Psoas muscle (tissue), 8 donors: ENCODE measurements around the gene AVPR2. TPM values are rescaled to one million over a fixed set of nuclear protein-coding genes. Genes with fewer than 3 reads are reported as not detected.

Source experiments
- ATAC-seq, 4 donors: fragments of 200-7000 bp; cut with Tn5 transposase; one replicate each; pipeline ENCODE4 v1.9.1; 2020; ENCODE audit warnings: moderate library complexity in 3 of 4, mild to moderate bottlenecking in 2 of 4
- DNase-seq, 2 donors: peaks; one replicate each; pipeline ENCODE4 v3.0.0-alpha.2; 2020
- H3K27ac ChIP-seq: fragments of 200-600 bp; one replicate; pipeline ENCODE4 v1.8.0; 2022
- H3K27me3 ChIP-seq, 3 donors: fragments of 200-600 bp in 1 of 3; one replicate each; pipeline versions ENCODE4 v1.6.1 to v1.8.0; 2013 to 2022; ENCODE audit warnings: low read length in 2 of 3, mild to moderate bottlenecking in 2 of 3, moderate library complexity in 1 of 3; ENCODE audit not compliant: insufficient read depth in 3 of 3
- H3K36me3 ChIP-seq, 2 donors: fragments of 200-600 bp in 1 of 2; one replicate each; pipeline versions ENCODE4 v1.6.1 to v1.8.0; 2013 to 2022; ENCODE audit warnings: low read depth in 1 of 2, mild to moderate bottlenecking in 1 of 2, moderate library complexity in 1 of 2; ENCODE audit not compliant: insufficient read depth in 1 of 2
- H3K4me1 ChIP-seq: fragments of 200-600 bp; one replicate; pipeline ENCODE4 v1.8.0; 2022
- H3K4me3 ChIP-seq: fragments of 200-600 bp; one replicate; pipeline ENCODE4 v1.8.0; 2022; ENCODE audit warnings: mild to moderate bottlenecking
- H3K9me3 ChIP-seq: fragments of 200-600 bp; one replicate; pipeline ENCODE4 v1.8.0; 2022
- WGBS, 3 donors: extraction: QIAGEN DNeasy Blood & Tissue Kit; methylation state at CpG; one replicate each; pipeline versions ENCODE4 v1.1.6 to v1.1.7; 2013; 5-methylcytosine and 5-hydroxymethylcytosine counted together
- intact Hi-C, 2 donors: fragments of 100-400 bp; cut with DNase I; formaldehyde crosslinking; loops; one replicate each; pipeline versions ENCODE4 v1.11.0 to v1.14.2; 2022
- polyA plus RNA-seq, 3 donors: library from polyadenylated mRNA; stranded (reverse); fragments of 200-250 nt; gene quantifications; one replicate each; pipeline ENCODE4 v1.2.3, GENCODE V29; 2013
- total RNA-seq, 4 donors: library from RNA; stranded (reverse); fragmentation: NEBNext Ultra II Directional in 2 of 4; extraction: Animal tissue kit (Norgen Biotek cat#: 25700) in 2 of 4; gene quantifications; one replicate each; pipeline versions ENCODE4 v1.2.1 to v1.2.4, GENCODE V29; 2021 to 2023
- TF ChIP-seq, protein P1 (sequence below): fragments of 200-600 bp; IDR thresholded peaks from one replicate; pipeline ENCODE4 v1.8.0; 2022; ENCODE audit warnings: antibody characterized with exemption
- donor health status: healthy with polysubstance abuse.
- donor health status: DM: no; HTN: no; CAD: no; lungs with moderate emphysema.
- donor health status: Bipolar disorder and iron deficiency.
- donor health status: healthy.
- donor health status: DM: yes; HTN: yes; CAD: no.
- donor health status: DM: no; HTN: no; CAD: no.
- donor health status: DM: no; HTN: no; CAD: no.
- donor health status: DM: yes; HTN: yes; CAD: no.

The AVPR2 gene
- total and polyA plus RNA-seq, 7 donors = 1.3 to 4.8 (median 2.1) TPM

DNA sequence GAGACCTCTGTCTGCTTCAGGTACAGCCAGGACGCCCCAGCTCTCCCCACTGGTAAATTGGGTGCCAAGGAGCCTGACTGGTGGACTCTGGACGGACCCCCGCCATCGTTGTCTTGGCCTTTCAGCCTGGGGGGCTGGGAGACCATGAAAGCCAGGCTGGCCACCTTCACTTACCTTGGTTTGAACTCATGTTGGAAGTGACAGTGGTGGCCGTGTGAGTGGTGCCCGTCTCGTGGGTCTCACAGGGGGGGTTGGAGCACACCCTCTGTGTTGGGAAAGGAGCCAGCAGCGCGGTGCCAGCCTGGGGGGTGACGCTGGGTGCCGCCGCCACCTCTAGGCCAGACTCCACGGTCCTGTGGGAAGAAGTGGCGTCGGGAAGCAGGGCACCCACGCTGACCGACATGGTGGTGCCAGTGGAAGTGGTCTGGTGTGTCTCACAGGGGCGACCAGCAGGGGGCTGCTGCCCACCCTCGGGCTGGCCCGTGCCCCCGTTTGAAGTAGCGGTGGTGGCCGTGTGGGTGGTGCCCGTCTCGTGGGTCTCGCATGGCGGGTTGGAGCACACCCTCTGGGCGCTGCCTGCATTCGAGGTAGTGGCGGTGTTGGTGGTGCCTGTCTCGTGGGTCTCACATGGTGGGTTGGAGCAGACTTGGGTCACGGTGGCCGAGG, 49.6 kb downstream of the AVPR2 start:
- peak overlapping the region; percentile 55 for H3K27ac ChIP-seq

GRCh38 chrX:153954558-153955227, 50.2 kb downstream of the AVPR2 start:
- H3K27me3 ChIP-seq = no peaks in the 10 kb centered on the region
- H3K4me3 ChIP-seq = no peak overlapping the region
- DNase-seq (peak in 1 of 2 donors; percentile 51), ATAC-seq (no peak)
- no peaks in the 10 kb centered on the region for H3K9me3 ChIP-seq
- H3K27ac ChIP-seq = no peak overlapping the region
- H3K36me3 ChIP-seq = peaks cover 0 to 99% of the 10 kb centered on the region in 2 donors
- H3K4me1 ChIP-seq = no peaks in the 10 kb centered on the region
- intact Hi-C loops = loop anchor here (5.0 kb wide), 3 partner anchors 192 to 997 kb away; partner anchors contain the start of gene PLXNB3 (in 1 of the 2)
- TF ChIP-seq, protein P1, sequence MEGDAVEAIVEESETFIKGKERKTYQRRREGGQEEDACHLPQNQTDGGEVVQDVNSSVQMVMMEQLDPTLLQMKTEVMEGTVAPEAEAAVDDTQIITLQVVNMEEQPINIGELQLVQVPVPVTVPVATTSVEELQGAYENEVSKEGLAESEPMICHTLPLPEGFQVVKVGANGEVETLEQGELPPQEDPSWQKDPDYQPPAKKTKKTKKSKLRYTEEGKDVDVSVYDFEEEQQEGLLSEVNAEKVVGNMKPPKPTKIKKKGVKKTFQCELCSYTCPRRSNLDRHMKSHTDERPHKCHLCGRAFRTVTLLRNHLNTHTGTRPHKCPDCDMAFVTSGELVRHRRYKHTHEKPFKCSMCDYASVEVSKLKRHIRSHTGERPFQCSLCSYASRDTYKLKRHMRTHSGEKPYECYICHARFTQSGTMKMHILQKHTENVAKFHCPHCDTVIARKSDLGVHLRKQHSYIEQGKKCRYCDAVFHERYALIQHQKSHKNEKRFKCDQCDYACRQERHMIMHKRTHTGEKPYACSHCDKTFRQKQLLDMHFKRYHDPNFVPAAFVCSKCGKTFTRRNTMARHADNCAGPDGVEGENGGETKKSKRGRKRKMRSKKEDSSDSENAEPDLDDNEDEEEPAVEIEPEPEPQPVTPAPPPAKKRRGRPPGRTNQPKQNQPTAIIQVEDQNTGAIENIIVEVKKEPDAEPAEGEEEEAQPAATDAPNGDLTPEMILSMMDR = no peak
- 84 to 91% (median 88%) methylated on average over 5 to 44 of the region's 44 CpGs for WGBS, 3 donors

More for the DNA sequence above, 49.6 kb downstream of the AVPR2 start:
- no peaks in the 10 kb centered on the region for H3K4me1 ChIP-seq
- ATAC-seq (peak in 1 of 4 donors; percentile 2), DNase-seq (peak in 1 of 2 donors; percentile 54)
- H3K9me3 ChIP-seq = no peaks in the 10 kb centered on the region
- peaks cover 0 to 99% of the 10 kb centered on the region in 2 donors for H3K36me3 ChIP-seq
- intact Hi-C loops = loop anchor here (1.0 to 5.0 kb wide), 4 partner anchors 190 to 997 kb away; partner anchors contain the start of gene PLXNB3 (in 2 of the 2)
- TF ChIP-seq, protein P1 = no peak
- H3K27me3 ChIP-seq = no peaks in the 10 kb centered on the region
- H3K4me3 ChIP-seq = no peak overlapping the region
- WGBS, 3 donors = 74 to 82% (median 78%) methylated on average over 17 to 33 of the region's 33 CpGs

DNA sequence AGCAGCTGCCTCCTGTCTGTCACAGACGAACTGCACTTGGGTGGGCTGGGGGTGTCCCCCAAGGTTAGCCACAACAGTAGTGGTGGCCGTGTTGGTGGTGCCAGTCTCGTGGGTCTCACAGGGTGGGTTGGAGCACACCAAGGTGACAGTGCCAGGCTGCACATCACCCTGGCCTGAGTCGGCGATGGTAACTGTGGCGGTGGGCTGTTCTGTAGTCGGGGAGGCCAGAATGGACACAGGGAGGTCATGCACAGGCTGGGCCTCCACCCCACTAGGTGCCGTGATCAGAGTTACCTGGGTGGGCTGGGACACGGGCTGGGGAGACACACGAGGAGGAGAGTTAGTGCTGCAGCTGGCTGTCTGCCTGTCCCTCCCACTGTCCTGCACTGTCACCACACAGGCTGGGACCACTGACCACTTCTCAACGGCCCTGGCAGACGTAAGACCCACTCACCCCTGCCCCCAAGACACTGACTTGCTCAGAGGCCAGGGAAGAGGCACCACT, 50.8 kb downstream of the AVPR2 start:
- Histone ChIP-seq H3K4me3 (no peak overlapping the region), H3K27me3 (no peaks in the 10 kb centered on the region), H3K36me3 (peaks cover 0 to 99% of the 10 kb centered on the region in 2 donors), H3K9me3 (no peaks in the 10 kb centered on the region), H3K4me1 (no peaks in the 10 kb centered on the region), H3K27ac (no peak overlapping the region)
- WGBS, 3 donors = 71 to 81% (median 72%) methylated on average over 6 to 12 of the region's 12 CpGs
- intact Hi-C loops = no loop called here
- DNase-seq = peak in 1 of 2 donors; percentile 28
- ATAC-seq = no peak
- TF ChIP-seq, protein P1 = no peak

DNA sequence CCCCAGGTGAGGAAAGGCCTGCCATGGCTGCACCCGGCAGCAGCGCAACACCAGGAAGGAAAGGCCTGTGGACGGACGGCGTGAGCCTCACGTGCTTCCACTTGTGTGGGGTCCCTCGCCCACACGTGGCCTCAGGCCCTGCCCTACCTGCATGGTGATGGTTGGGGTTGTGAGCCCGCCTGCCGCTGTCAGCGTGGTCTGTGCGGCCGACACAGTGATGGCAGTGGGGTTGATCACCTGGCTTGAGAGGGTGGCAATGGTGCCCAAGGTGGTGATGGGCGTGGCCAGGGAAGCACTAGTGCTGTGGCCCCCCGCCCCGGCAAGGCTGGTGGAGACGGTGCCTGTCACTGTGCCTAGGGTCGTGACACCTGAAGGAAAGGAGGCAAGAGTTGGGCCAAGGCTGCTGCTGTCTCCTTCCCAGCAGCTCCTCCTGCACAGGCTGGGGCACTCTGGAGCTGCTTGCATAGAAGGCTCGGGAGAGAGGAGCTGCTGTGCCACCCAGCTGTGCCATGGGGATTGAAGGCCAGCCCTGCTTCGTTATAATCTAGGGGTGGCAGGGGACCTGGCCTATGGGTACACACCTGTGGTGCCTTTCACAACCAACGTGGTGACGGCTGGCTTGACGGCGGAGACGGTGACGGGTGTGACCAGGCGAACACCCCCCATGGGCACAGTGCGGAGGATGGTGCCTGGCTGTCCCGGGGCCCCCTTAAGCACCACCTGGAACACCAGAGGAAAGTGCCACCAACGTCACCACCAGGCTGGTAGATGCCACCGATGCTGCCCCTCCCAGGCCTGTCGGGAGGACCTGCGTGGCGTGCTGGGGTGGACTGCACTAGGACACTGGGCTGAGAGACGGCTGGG, 51.8 kb downstream of the AVPR2 start:
- peak in 1 of 2 donors; percentile 42 for DNase-seq
- Histone ChIP-seq H3K4me1 (no peaks in the 10 kb centered on the region), H3K9me3 (no peaks in the 10 kb centered on the region), H3K27me3 (no peaks in the 10 kb centered on the region), H3K27ac (no peak overlapping the region), H3K4me3 (no peak overlapping the region), H3K36me3 (peaks cover 0 to 99% of the 10 kb centered on the region in 2 donors)
- intact Hi-C loops = no loop called here
- TF ChIP-seq, protein P1 = no peak
- WGBS, 3 donors = 86 to 89% (median 87%) methylated on average over 23 to 35 of the region's 35 CpGs
- ATAC-seq = no peak

Other genes with a start within 250 kb of the AVPR2 start
- gene PNCK, start 230.9 kb upstream of the AVPR2 start, total RNA-seq = 1 to 10 TPM in 1 of 4 donors, under 1 TPM in 3; 0.79 to 1.9 (median 0.92) TPM
- 1 to 10 TPM in 1 of 3 donors, under 1 TPM in 2; 0.21 to 1.0 (median 0.35) TPM for gene PNCK, start 230.9 kb upstream of the AVPR2 start, polyA plus RNA-seq
- gene SLC6A8, start 216.7 kb upstream of the AVPR2 start, total RNA-seq = 100 to 1,000 TPM in 2 of 4 donors, 10 to 100 TPM in 2; 82.2 to 256 (median 117) TPM
- 100 to 1,000 TPM in 2 of 3 donors, 10 to 100 TPM in 1; 84.9 to 209 (median 104) TPM for gene SLC6A8, start 216.7 kb upstream of the AVPR2 start, polyA plus RNA-seq
- 10 to 100 TPM; 65.4 to 71.6 (median 66.0) TPM for gene BCAP31, start 180.3 kb upstream of the AVPR2 start, total RNA-seq
- 10 to 100 TPM; 63.7 to 97.3 (median 72.1) TPM for gene BCAP31, start 180.3 kb upstream of the AVPR2 start, polyA plus RNA-seq
- gene ABCD1, start 179.8 kb upstream of the AVPR2 start, total RNA-seq = 10 to 100 TPM; 16.0 to 27.1 (median 20.9) TPM
- 10 to 100 TPM; 11.7 to 36.0 (median 15.8) TPM for gene ABCD1, start 179.8 kb upstream of the AVPR2 start, polyA plus RNA-seq
- gene PLXNB3, start 140.4 kb upstream of the AVPR2 start, total RNA-seq = 1 to 10 TPM in 1 of 4 donors, under 1 TPM in 3; 0.27 to 1.5 (median 0.73) TPM
- under 1 TPM; 0.13 to 0.35 (median 0.31) TPM for gene PLXNB3, start 140.4 kb upstream of the AVPR2 start, polyA plus RNA-seq
- 100 to 1,000 TPM in 1 of 4 donors, 10 to 100 TPM in 3; 43.7 to 140 (median 61.4) TPM for gene SRPK3, start 123.6 kb upstream of the AVPR2 start, total RNA-seq
- 10 to 100 TPM; 14.5 to 37.4 (median 23.3) TPM for gene SRPK3, start 123.6 kb upstream of the AVPR2 start, polyA plus RNA-seq
- 10 to 100 TPM; 45.6 to 56.9 (median 51.8) TPM for gene IDH3G, start 110.3 kb upstream of the AVPR2 start, total RNA-seq
- 10 to 100 TPM; 25.0 to 54.2 (median 44.3) TPM for gene IDH3G, start 110.3 kb upstream of the AVPR2 start, polyA plus RNA-seq
- gene SSR4, start 110.0 kb upstream of the AVPR2 start, total RNA-seq = 10 to 100 TPM; 57.2 to 86.6 (median 71.2) TPM
- gene SSR4, start 110.0 kb upstream of the AVPR2 start, polyA plus RNA-seq = 100 to 1,000 TPM in 2 of 3 donors, 10 to 100 TPM in 1; 84.5 to 198 (median 107) TPM
- gene PDZD4, start 74.1 kb upstream of the AVPR2 start, total RNA-seq = 1 to 10 TPM in 3 of 4 donors, under 1 TPM in 1; 0.50 to 2.1 (median 1.4) TPM
- 1 to 10 TPM in 1 of 3 donors, under 1 TPM in 2; 0.65 to 1.3 (median 0.79) TPM for gene PDZD4, start 74.1 kb upstream of the AVPR2 start, polyA plus RNA-seq
- gene L1CAM, start 18.5 kb upstream of the AVPR2 start, total RNA-seq = 1 to 10 TPM in 2 of 4 donors, under 1 TPM in 2; 0.22 to 1.5 (median 0.90) TPM
- under 1 TPM; 0.36 to 0.46 (median 0.39) TPM for gene L1CAM, start 18.5 kb upstream of the AVPR2 start, polyA plus RNA-seq
- 1 to 10 TPM; 5.1 to 8.0 (median 6.4) TPM for gene ARHGAP4, start 21.6 kb downstream of the AVPR2 start, total RNA-seq
- 1 to 10 TPM; 5.8 to 7.6 (median 6.8) TPM for gene ARHGAP4, start 21.6 kb downstream of the AVPR2 start, polyA plus RNA-seq
- gene NAA10, start 30.4 kb downstream of the AVPR2 start, total RNA-seq = 100 to 1,000 TPM; 105 to 166 (median 115) TPM
- 100 to 1,000 TPM; 168 to 203 (median 193) TPM for gene NAA10, start 30.4 kb downstream of the AVPR2 start, polyA plus RNA-seq
- gene RENBP, start 40.0 kb downstream of the AVPR2 start, total RNA-seq = 1 to 10 TPM; 2.9 to 4.4 (median 3.6) TPM
- 1 to 10 TPM in 2 of 3 donors, under 1 TPM in 1; 0.97 to 1.9 (median 1.4) TPM for gene RENBP, start 40.0 kb downstream of the AVPR2 start, polyA plus RNA-seq
- gene HCFC1, start 67.1 kb downstream of the AVPR2 start, total RNA-seq = 10 to 100 TPM; 29.8 to 50.1 (median 40.0) TPM
- 10 to 100 TPM; 15.1 to 46.5 (median 25.8) TPM for gene HCFC1, start 67.1 kb downstream of the AVPR2 start, polyA plus RNA-seq
- 1 to 10 TPM; 3.2 to 7.8 (median 6.8) TPM for gene TMEM187, start 68.1 kb downstream of the AVPR2 start, total RNA-seq
- 1 to 10 TPM; 2.2 to 6.7 (median 5.2) TPM for gene TMEM187, start 68.1 kb downstream of the AVPR2 start, polyA plus RNA-seq
- 100 to 1,000 TPM in 2 of 4 donors, 10 to 100 TPM in 2; 56.1 to 158 (median 101) TPM for gene IRAK1, start 115.2 kb downstream of the AVPR2 start, total RNA-seq
- gene IRAK1, start 115.2 kb downstream of the AVPR2 start, polyA plus RNA-seq = 100 to 1,000 TPM; 127 to 368 (median 202) TPM
- 10 to 100 TPM; 27.6 to 46.9 (median 33.9) TPM for gene MECP2, start 193.0 kb downstream of the AVPR2 start, total RNA-seq
- 10 to 100 TPM; 33.5 to 54.4 (median 35.5) TPM for gene MECP2, start 193.0 kb downstream of the AVPR2 start, polyA plus RNA-seq
- gene OPN1LW, start 239.6 kb downstream of the AVPR2 start, total RNA-seq = not detected
- under 1 TPM in 1 of 3 donors, not detected in 2; 0.13 TPM for gene OPN1LW, start 239.6 kb downstream of the AVPR2 start, polyA plus RNA-seq